Mesendoderm (in vitro differentiated cells): ENCODE results near the gene MACROD2.

Source experiments
- DNase-seq: peaks from one replicate; pipeline ENCODE4 v3.0.0; 2013
- H2AK5ac ChIP-seq: 2 replicates; pipeline ENCODE4 v1.6.1; 2013; ENCODE audit warnings: low read length, inconsistent platforms
- H2BK120ac ChIP-seq: 2 replicates; pipeline ENCODE4 v1.6.1; 2013; ENCODE audit warnings: low read depth, mild to moderate bottlenecking, low read length, moderate library complexity, mixed read lengths
- H2BK15ac ChIP-seq: replicated peaks from 2 replicates; pipeline ENCODE4 v1.6.1; 2013; ENCODE audit warnings: low read depth, mild to moderate bottlenecking, moderate library complexity
- H2BK5ac ChIP-seq: 2 replicates; pipeline ENCODE4 v1.6.1; 2013; ENCODE audit warnings: low read length, inconsistent platforms
- H3K18ac ChIP-seq: 2 replicates; pipeline ENCODE4 v1.6.1; 2013; ENCODE audit warnings: mild to moderate bottlenecking, low read length, mixed read lengths
- H3K23ac ChIP-seq: one replicate; pipeline ENCODE4 v1.6.1; 2013; ENCODE audit warnings: low read length
- H3K27ac ChIP-seq: 2 replicates; pipeline ENCODE4 v1.5.1; 2013; ENCODE audit warnings: low read depth, mild to moderate bottlenecking, inconsistent platforms, low read length, moderate library complexity
- H3K27me3 ChIP-seq: 2 replicates; pipeline ENCODE4 v1.6.1; 2013; ENCODE audit warnings: low read length, control low read depth, mild to moderate bottlenecking, inconsistent platforms; ENCODE audit not compliant: insufficient read depth, poor library complexity
- H3K36me3 ChIP-seq: 2 replicates; pipeline ENCODE4 v1.6.1; 2013; ENCODE audit warnings: low read length, inconsistent platforms; ENCODE audit not compliant: control insufficient read depth, insufficient read depth
- H3K4ac ChIP-seq: one replicate; pipeline ENCODE4 v1.6.1; 2013; ENCODE audit warnings: low read depth, mild to moderate bottlenecking, low read length, moderate library complexity
- H3K4me1 ChIP-seq: 2 replicates; pipeline ENCODE4 v1.6.1; 2013; ENCODE audit warnings: low read depth, low read length, inconsistent platforms; ENCODE audit not compliant: control insufficient read depth
- H3K4me2 ChIP-seq: 2 replicates; pipeline ENCODE4 v1.6.1; 2013; ENCODE audit warnings: low read length
- H3K4me3 ChIP-seq: 2 replicates; pipeline ENCODE4 v1.5.1; 2013; ENCODE audit warnings: mild to moderate bottlenecking, low read length
- H3K56ac ChIP-seq: one replicate; pipeline ENCODE4 v1.6.1; 2013; ENCODE audit warnings: low read length
- H3K79me1 ChIP-seq: 2 replicates; pipeline ENCODE4 v1.6.1; 2013; ENCODE audit warnings: low read length, inconsistent platforms
- H3K79me2 ChIP-seq: 2 replicates; pipeline ENCODE4 v1.6.1; 2013; ENCODE audit warnings: mild to moderate bottlenecking, low read length; ENCODE audit not compliant: control insufficient read depth, insufficient read depth
- H3K9ac ChIP-seq: 2 replicates; pipeline ENCODE4 v1.6.1; 2013; ENCODE audit warnings: low read length, inconsistent platforms
- H4K5ac ChIP-seq: one replicate; pipeline ENCODE4 v1.6.1; 2013; ENCODE audit warnings: low read length
- H4K8ac ChIP-seq: one replicate; pipeline ENCODE4 v1.6.1; 2013; ENCODE audit warnings: low read depth, mild to moderate bottlenecking, control low read depth, low read length, moderate library complexity
- WGBS: extraction: QIAGEN DNeasy Blood & Tissue Kit; methylation state at CpG from one replicate; pipeline ENCODE4 v1.1.7; 2013; ENCODE audit warnings: low lambda C conversion rate, missing lambda C conversion rate; ENCODE audit not compliant: insufficient coverage; ENCODE audit errors: extremely low coverage; 5-methylcytosine and 5-hydroxymethylcytosine counted together

The MACROD2 gene

GRCh38 chr20:15642676-15643075 is 1647.4 kb downstream of the MACROD2 start:
- DNase-seq: no peak
- Histone ChIP-seq H3K27me3 (no peaks in the 10 kb centered on the region), H3K27ac (no peak overlapping the region), H3K56ac (no peak overlapping the region), H2AK5ac (no peak overlapping the region), H3K4ac (no peak overlapping the region), H3K79me2 (no peaks in the 10 kb centered on the region), H3K79me1 (no peaks in the 10 kb centered on the region), H3K36me3 (no peaks in the 10 kb centered on the region), H3K4me2 (no peak overlapping the region), H2BK15ac (no peak overlapping the region), H2BK120ac (no peak overlapping the region), H3K9ac (no peak overlapping the region), H3K4me1 (no peaks in the 10 kb centered on the region), H4K8ac (no peak overlapping the region), H2BK5ac (no peak overlapping the region), H3K23ac (no peak overlapping the region), H3K4me3 (no peak overlapping the region), H4K5ac (no peak overlapping the region), H3K18ac (no peak overlapping the region)
- no CpG with 5 or more reads among the region's 4 CpGs for WGBS

DNA sequence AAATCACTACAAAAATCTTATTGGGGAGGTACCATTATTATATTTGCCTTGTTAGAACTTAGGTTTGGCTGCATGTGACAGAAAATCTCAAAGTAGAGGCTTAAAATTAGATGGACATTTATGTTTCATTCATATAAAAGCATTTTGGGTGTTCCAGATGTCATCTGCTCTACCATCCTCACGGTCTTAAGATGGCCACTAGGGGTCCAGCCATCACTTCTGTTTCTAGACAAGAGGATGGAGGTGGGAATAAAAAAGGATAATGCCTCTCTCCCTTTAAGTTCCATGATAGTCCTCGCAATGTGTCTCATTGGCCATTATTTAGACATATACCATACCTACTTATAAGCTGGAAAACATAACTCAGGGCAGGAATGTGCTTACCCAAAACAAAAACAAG is 1648.4 kb downstream of the MACROD2 start:
- H2BK5ac ChIP-seq: no peak overlapping the region
- H3K79me1 ChIP-seq: no peaks in the 10 kb centered on the region
- H3K36me3 ChIP-seq: no peaks in the 10 kb centered on the region
- no peak overlapping the region for H3K4ac ChIP-seq
- H3K18ac ChIP-seq: no peak overlapping the region
- H3K23ac ChIP-seq: no peak overlapping the region
- no peak overlapping the region for H3K27ac ChIP-seq
- no peak overlapping the region for H3K56ac ChIP-seq
- H2BK15ac ChIP-seq: no peak overlapping the region
- H3K9ac ChIP-seq: no peak overlapping the region
- DNase-seq: peak; percentile 34
- H3K4me1 ChIP-seq: no peaks in the 10 kb centered on the region
- H2BK120ac ChIP-seq: no peak overlapping the region
- H4K8ac ChIP-seq: no peak overlapping the region
- H3K79me2 ChIP-seq: no peaks in the 10 kb centered on the region
- H3K4me2 ChIP-seq: no peak overlapping the region
- H4K5ac ChIP-seq: no peak overlapping the region
- WGBS: no CpG with 5 or more reads among the region's 2 CpGs
- no peak overlapping the region for H2AK5ac ChIP-seq
- H3K4me3 ChIP-seq: no peak overlapping the region
- H3K27me3 ChIP-seq: no peaks in the 10 kb centered on the region

GRCh38 chr20:15645816-15646215 is 1650.5 kb downstream of the MACROD2 start:
- H3K36me3 ChIP-seq: no peaks in the 10 kb centered on the region
- H3K23ac ChIP-seq: no peak overlapping the region
- no peaks in the 10 kb centered on the region for H3K79me1 ChIP-seq
- H2BK5ac ChIP-seq: no peak overlapping the region
- no peak overlapping the region for H3K9ac ChIP-seq
- H3K56ac ChIP-seq: no peak overlapping the region
- no CpG with 5 or more reads among the region's 2 CpGs for WGBS
- no peaks in the 10 kb centered on the region for H3K27me3 ChIP-seq
- no peak overlapping the region for H4K5ac ChIP-seq
- no peaks in the 10 kb centered on the region for H3K4me1 ChIP-seq
- H3K79me2 ChIP-seq: no peaks in the 10 kb centered on the region
- H3K4ac ChIP-seq: no peak overlapping the region
- no peak overlapping the region for H2BK15ac ChIP-seq
- no peak overlapping the region for H4K8ac ChIP-seq
- H3K4me3 ChIP-seq: no peak overlapping the region
- no peak for DNase-seq
- no peak overlapping the region for H2AK5ac ChIP-seq
- no peak overlapping the region for H2BK120ac ChIP-seq
- H3K27ac ChIP-seq: no peak overlapping the region
- H3K18ac ChIP-seq: no peak overlapping the region
- no peak overlapping the region for H3K4me2 ChIP-seq

GRCh38 chr20:15653396-15654207 is 1658.3 kb downstream of the MACROD2 start:
- H2BK15ac ChIP-seq: no peak overlapping the region
- H3K4me2 ChIP-seq: no peak overlapping the region
- H2BK5ac ChIP-seq: no peak overlapping the region
- H3K4ac ChIP-seq: no peak overlapping the region
- no peaks in the 10 kb centered on the region for H3K79me2 ChIP-seq
- no peak overlapping the region for H4K8ac ChIP-seq
- WGBS: no CpG with 5 or more reads among the region's 8 CpGs
- H3K9ac ChIP-seq: no peak overlapping the region
- H3K79me1 ChIP-seq: no peaks in the 10 kb centered on the region
- H2AK5ac ChIP-seq: no peak overlapping the region
- no peak overlapping the region for H2BK120ac ChIP-seq
- no peak for DNase-seq
- H4K5ac ChIP-seq: no peak overlapping the region
- H3K56ac ChIP-seq: no peak overlapping the region
- H3K36me3 ChIP-seq: no peaks in the 10 kb centered on the region
- no peak overlapping the region for H3K23ac ChIP-seq
- no peak overlapping the region for H3K4me3 ChIP-seq
- peaks cover 3% of the 10 kb centered on the region for H3K4me1 ChIP-seq
- no peak overlapping the region for H3K27ac ChIP-seq
- peak overlapping the region; percentile 64 for H3K18ac ChIP-seq
- H3K27me3 ChIP-seq: no peaks in the 10 kb centered on the region

GRCh38 chr20:15654208-15654649 is 1658.9 kb downstream of the MACROD2 start:
- H3K36me3 ChIP-seq: no peaks in the 10 kb centered on the region
- peak; percentile 92 for DNase-seq
- H3K23ac ChIP-seq: no peak overlapping the region
- H3K79me2 ChIP-seq: no peaks in the 10 kb centered on the region
- H3K4ac ChIP-seq: no peak overlapping the region
- H2BK5ac ChIP-seq: no peak overlapping the region
- no peak overlapping the region for H4K5ac ChIP-seq
- H3K4me1 ChIP-seq: peaks cover 3% of the 10 kb centered on the region
- H3K27me3 ChIP-seq: no peaks in the 10 kb centered on the region
- H3K27ac ChIP-seq: no peak overlapping the region
- H2BK15ac ChIP-seq: no peak overlapping the region
- H3K4me3 ChIP-seq: no peak overlapping the region
- H3K18ac ChIP-seq: peak overlapping the region; percentile 64
- no peak overlapping the region for H4K8ac ChIP-seq
- H3K9ac ChIP-seq: no peak overlapping the region
- H2BK120ac ChIP-seq: no peak overlapping the region
- no CpG with 5 or more reads among the region's 2 CpGs for WGBS
- no peak overlapping the region for H2AK5ac ChIP-seq
- no peak overlapping the region for H3K56ac ChIP-seq
- H3K4me2 ChIP-seq: no peak overlapping the region
- no peaks in the 10 kb centered on the region for H3K79me1 ChIP-seq
